GM12891 (cell line): ENCODE data around the gene FGF14.

Source experiments
- POLR2A ChIP-seq: IDR thresholded peaks from 2 replicates; pipeline ENCODE4 v1.6.1; 2011; ENCODE audit warnings: low read depth, low read length, control low read depth
- POLR2AphosphoS5 ChIP-seq: IDR thresholded peaks from 2 replicates; pipeline ENCODE4 v1.6.1; 2011; ENCODE audit warnings: low read depth, low read length, control low read depth
- POU2F2 ChIP-seq: IDR thresholded peaks from 2 replicates; pipeline ENCODE4 v1.6.1; 2011; ENCODE audit warnings: low read depth, mild to moderate bottlenecking, control low read depth, low read length, moderate library complexity
- SPI1 ChIP-seq: IDR thresholded peaks from 2 replicates; pipeline ENCODE4 v1.6.1; 2011; ENCODE audit warnings: low read depth, low read length, control low read depth
- TAF1 ChIP-seq: IDR thresholded peaks from 2 replicates; pipeline ENCODE4 v1.6.1; 2011; ENCODE audit warnings: low read depth, low read length, control low read depth

GRCh38 chr13:102374233-102374632, 27.6 kb downstream of the FGF14 start:
- TF ChIP-seq POLR2A (no peak), POLR2AphosphoS5 (no peak), SPI1 (no peak), TAF1 (no peak), POU2F2 (no peak)
